ENCODE results near the gene AMN1.
"Not testable (repeated sequence)": the region's sequence is repeated elsewhere in the genome, so short reads cannot be mapped to it uniquely, and the experiment has no call there.

Gene AMN1

GRCh38 chr12:31733549-31734432 lies 5.0 kb upstream of the AMN1 start:
- not testable (repeated sequence) for DNase-seq (ENCODE audit: low spot score)

- no peak for DNase-seq (ENCODE audit: low spot score)
Measured at GRCh38 chr12:31732926-31733548, 4.2 kb upstream of the AMN1 start.

- not testable (repeated sequence) for DNase-seq (ENCODE audit: low spot score)
Measured at GRCh38 chr12:31731203-31731602, 2.4 kb upstream of the AMN1 start.

DNA sequence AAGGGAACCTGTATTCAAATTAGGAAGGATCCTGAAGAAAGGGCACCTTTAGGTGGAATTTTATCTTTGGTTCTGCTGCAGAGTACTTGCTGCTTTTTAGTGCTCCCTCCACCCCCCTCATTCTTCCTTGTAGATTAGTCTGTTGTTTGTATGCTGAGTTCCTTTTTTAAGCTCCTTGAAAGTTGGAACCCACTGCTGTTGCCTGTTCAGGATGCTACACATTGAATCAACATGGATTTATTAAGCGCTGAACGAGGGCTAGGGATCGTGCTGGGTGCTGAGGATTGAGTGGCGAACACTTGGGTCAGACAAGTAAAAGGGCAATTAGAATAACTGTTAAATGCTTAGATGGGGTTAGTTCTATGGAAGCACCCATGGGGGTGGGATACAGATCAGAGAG lies 884 bp upstream of the AMN1 start:
- no peak for DNase-seq (ENCODE audit: low spot score)

DNA sequence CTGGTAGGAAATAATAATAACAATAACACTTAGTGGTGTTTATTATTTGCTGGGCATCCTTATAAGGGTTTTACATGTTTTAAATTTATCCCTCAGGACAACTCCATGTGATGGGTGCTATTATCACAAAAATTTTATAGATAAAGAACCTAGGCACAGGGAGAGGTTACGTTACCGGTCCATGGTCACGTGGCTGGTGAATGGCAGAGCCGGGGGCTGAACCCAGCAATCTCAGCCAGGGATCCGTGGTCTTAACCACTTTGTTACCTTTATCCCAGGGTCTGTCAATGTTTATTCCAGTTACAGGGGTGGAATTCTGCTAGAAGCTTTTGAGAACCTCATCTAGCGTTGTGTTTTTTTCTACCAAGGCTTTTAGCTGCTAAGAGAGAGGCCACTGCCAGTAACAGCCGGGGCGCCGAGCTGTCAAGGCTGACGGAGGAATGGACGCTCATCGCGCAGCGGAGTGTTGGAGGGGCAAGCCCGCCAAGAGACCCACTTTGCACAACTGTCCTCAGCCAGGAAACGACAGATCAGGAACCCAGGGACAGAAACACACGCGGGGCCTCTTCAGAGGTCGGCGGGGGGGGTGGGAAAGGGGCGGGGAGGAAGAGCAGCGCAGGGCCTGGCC lies 418 bp downstream of the AMN1 start:
- DNase-seq (ENCODE audit: low spot score): peak; percentile 63

GRCh38 chr12:31727192-31727591 lies 1.6 kb downstream of the AMN1 start:
- no peak for DNase-seq (ENCODE audit: low spot score)

- no peak for DNase-seq (ENCODE audit: low spot score)
Measured at GRCh38 chr12:31726575-31726974, 2.2 kb downstream of the AMN1 start.

DNA sequence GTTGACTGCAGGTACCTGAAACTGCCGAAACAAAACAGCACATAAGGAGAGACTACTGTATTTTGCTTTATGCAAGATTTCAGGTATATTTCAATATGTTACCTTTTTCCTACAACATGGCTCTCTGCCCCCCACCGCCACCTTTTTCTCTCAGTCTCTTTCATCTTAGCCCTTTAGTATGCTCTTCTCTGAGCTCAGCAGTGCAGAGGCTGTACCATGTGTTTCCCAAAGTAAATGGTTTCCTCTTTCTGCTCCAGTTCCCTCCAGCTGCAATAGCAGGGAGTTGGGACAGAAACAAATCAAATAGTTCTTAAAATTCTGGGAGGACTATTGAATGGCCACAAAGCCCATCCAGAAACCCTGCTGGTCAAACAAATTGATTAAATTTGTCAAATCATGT lies 4.3 kb downstream of the AMN1 start:
- no peak for DNase-seq (ENCODE audit: low spot score)

- no peak for DNase-seq (ENCODE audit: low spot score)
Measured at GRCh38 chr12:31722580-31722979, 6.2 kb downstream of the AMN1 start.

DNA sequence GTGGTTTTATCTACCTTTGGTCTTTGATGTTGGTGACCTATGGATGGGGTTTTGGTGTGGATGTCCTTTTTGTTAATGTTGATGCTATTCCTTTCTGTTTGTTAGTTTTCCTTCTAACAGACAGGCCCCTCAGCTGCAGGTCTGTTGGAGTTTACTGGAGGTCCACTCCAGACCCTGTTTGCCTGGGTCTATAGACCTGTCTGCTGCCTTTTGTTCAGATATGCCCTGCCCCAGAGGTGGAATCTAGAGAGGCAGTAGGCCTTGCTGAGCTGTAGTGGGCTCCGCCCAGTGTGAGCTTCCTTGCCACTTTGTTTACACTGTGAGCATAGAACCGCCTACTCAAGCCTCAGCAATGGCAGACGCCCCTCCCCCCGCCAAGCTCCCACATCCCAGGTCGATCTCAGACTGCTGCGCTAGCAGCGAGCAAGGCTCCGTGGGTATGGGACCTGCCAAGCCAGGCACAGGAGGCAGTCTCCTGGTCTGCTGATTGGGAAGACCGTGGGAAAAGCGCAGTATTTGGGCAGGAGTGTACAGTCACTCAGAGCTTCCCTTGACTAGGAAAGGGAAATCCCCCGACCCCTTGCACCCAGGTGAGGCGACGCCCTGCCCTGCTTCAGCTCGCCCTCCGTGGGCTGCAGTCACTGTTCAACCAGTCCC lies 10.2 kb downstream of the AMN1 start:
- DNase-seq (ENCODE audit: low spot score): not testable (repeated sequence)

DNA sequence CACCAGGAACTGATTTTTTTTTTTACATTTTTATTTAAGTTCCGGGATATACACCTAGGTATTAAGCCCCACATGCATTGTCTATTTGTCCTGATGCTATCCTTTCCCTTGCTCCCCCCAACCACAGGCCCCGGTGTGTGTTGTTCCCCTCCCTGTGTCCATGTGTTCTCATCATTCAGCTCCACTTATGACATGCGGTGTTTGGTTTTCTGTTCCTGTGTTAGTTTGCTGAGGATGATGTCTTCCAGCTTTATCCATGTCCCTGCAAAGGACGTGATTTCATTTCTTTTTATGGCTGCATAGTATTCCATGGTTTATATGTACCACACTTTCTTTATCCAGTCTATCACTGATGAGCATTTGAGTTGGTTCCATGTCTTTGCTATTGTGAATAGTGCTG lies 11.8 kb downstream of the AMN1 start:
- not testable (repeated sequence) for DNase-seq (ENCODE audit: low spot score)

GRCh38 chr12:31715283-31715825 lies 13.5 kb downstream of the AMN1 start:
- DNase-seq (ENCODE audit: low spot score): no peak

DNA sequence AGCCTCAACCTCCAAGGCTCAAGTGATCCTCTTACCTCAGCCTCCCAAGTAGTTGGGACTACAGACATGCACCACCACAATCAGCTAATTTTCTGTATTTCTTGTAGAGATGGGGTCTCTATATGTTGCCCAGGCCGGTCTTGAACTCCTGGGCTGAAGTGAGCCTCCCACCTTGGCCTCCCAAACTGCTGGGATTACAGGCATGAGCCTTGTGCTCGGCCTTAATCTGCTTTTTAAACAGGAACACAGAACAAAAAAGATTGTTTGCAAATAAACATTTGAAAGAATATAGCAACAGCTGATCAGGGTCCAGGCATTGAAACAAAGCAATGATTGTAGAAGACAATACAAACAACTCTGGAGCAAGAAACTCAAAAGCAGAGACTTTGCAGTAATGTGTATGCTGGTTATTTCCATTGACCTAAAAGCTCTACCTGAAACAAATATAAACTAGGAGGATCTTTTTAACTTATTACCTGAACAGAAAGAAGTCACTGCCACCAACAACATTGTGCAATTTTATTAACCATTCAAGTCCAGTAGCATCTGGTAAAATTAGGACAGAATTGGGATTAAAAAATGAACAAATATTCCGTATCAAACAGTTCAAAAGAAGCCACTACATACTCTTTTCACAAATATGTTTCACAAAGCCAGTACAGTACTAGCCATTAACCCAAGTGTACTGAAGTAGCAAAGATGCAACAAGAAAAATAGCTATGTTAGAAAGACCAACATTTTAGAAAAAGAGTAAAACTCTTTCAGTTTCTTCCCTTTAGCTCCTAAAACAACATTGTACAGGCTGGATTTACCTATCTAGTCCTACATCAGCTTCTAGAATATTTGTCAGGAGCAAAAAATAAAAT lies 14.2 kb downstream of the AMN1 start:
- DNase-seq (ENCODE audit: low spot score): no peak

DNA sequence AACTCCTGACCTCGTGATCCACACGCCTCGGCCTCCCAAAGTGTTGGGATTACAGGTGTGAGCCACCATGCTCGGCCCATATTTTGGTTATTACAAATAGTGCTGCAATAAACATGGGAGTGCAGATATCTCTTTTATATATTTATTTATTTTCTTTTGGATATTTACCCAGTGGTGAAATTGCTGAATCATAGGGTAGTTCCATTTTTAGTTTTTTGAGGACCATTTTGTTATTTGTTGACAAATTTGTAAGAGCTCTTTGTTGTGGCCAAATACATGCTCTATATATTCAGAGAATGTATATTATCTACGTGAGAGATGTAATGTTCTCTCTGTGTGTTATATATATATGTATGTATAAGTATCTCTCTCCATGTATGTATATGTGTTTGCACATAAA lies 15.9 kb downstream of the AMN1 start:
- DNase-seq (ENCODE audit: low spot score): no peak

- DNase-seq (ENCODE audit: low spot score): no peak
Measured at GRCh38 chr12:31710021-31710818, 18.6 kb downstream of the AMN1 start.

DNA sequence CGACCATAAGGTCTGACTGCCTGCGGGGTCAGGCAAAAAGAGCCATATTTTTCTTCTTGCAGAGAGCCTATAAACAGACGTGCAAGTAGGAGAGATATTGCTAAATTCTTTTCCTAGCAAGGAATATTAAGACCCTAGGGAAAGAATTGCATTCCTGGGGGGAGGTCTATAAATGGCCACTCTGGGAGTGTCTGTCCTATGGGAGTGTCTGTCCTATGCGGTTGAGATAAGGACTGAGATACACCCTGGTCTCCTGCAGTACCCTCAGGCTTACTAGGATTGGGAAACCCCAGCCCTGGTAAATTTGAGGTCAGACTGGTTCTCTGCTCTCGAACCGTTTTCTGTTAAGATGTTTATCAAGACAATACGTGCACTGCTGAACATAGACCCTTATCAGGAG lies 20.7 kb downstream of the AMN1 start:
- not testable (repeated sequence) for DNase-seq (ENCODE audit: low spot score)

DNA sequence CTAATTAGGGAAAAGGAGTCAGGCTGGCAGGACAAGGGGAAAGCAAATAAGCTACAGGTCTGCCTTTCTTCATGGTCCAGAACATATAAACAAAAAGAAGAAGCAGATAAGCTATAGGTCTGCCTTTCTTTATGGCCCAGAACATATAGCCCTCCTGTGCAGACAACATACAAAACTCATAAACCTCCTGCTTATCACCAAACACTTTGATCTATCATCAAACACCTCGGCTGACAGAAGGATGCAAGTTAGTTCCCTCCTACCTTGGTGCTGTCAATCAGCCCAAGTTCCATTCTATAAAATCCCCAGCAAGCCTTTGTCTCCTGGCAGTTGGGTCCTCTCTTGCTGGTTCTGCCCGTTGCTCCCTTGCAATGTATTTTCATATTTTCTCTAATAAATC lies 23.2 kb downstream of the AMN1 start:
- DNase-seq (ENCODE audit: low spot score): no peak

- DNase-seq (ENCODE audit: low spot score): peak; percentile 76
Measured at GRCh38 chr12:31702047-31702446, 26.8 kb downstream of the AMN1 start.

- not testable (repeated sequence) for DNase-seq (ENCODE audit: low spot score)
Measured at GRCh38 chr12:31689921-31690320, 38.9 kb downstream of the AMN1 start.

GRCh38 chr12:31687101-31687527 lies 41.7 kb downstream of the AMN1 start:
- no peak for DNase-seq (ENCODE audit: low spot score)
